Measurements from ENCODE around the gene NDOR1. TPM values are rescaled to one million over a fixed set of nuclear protein-coding genes. Genes with fewer than 3 reads are reported as not detected.

NDOR1 gene
- total RNA-seq, 1 experiment from 2014 or later, result 7.8 TPM

DNA sequence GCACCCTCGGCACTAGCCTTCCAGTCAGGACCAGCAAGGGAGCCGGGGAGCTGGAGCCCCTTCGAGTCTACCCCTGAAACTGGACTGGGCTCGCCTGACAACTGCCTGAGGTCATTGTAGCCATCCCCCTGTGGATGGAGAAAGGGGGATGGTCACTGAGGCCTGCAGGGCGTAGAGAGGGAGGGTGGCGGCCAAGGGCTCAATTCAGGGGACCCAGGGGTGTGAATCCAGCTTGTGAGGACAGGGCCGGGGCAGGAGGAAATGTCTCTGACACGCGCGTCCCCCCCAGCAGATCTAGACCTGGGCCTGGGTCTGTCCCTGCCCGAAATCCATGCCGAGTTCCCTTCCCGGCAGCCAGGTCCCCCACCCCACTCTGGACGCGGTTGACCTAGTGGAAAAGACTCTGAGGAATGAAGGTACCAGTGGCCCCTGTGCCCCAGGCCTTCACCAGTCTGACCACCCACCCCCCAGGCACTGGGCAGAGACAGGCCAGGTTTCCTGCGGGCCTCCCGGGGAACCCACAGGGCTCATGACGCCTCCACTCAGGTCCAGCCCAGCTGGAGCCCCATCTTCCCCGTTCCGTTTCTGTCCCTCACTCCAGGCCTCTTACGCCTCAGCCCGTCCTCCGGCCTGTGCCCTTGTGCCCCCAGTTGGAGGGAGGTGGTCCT lies 26.0 kb downstream of the NDOR1 start:
- Histone ChIP-seq H3K9me2 (replicated peaks; ENCODE audit: insufficient read depth, low read length) (no peaks in the 10 kb centered on the region), H3K4me2 (ENCODE audit: low read depth, low read length, poor library complexity, severe bottlenecking) (no peak overlapping the region), H3K79me2 (ENCODE audit: low read length) (no peaks in the 10 kb centered on the region), H3K9me3 (ENCODE audit: low read length) (no peaks in the 10 kb centered on the region), H3K9ac (ENCODE audit: low read length) (no peak overlapping the region), H3K36me3 (ENCODE audit: insufficient read depth, low read length) (no peaks in the 10 kb centered on the region), H3K4me1 (ENCODE audit: low read length) (peaks cover 25% of the 10 kb centered on the region), H4K20me1 (ENCODE audit: insufficient read depth, low read depth, low read length) (peaks cover 20% of the 10 kb centered on the region; the same call in 1 of the 2 replicates), H3K27me3 (ENCODE audit: low read length) (no peaks in the 10 kb centered on the region), H3K27ac (ENCODE audit: low read length) (no peak overlapping the region), H2AFZ (ENCODE audit: low read length) (no peak overlapping the region), H3K4me3 (ENCODE audit: low read length) (no peak overlapping the region)
- DNase-seq, result no peak

DNA sequence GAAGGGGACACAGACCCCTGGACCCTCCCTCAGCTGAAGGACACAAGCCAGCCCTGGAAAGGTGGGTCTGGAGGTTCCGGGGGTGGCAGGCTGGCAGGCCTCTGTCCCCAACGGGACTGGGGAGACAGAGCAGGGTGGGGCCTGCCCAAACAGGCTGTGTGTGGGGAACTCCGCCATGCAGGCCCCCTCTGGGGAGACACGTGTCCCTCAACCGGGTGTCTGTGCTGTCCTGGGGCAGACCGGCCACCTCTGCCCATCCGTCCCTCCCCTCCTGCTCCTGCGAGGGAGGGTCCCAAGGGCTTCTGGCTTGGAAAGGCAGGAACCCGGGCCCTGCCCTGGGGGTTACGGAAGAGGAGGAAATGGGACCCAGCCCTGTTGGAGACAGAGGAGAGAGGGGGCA lies 26.6 kb downstream of the NDOR1 start:
- no peaks in the 10 kb centered on the region for H3K79me2 ChIP-seq (ENCODE audit: low read length)
- no peak for DNase-seq
- peaks cover 20% of the 10 kb centered on the region; the same call in 1 of the 2 replicates for H4K20me1 ChIP-seq (ENCODE audit: insufficient read depth, low read depth, low read length)
- H3K27ac ChIP-seq (ENCODE audit: low read length), result no peak overlapping the region
- H3K9ac ChIP-seq (ENCODE audit: low read length), result no peak overlapping the region
- H3K4me1 ChIP-seq (ENCODE audit: low read length), result peaks cover 31% of the 10 kb centered on the region
- H3K9me2 ChIP-seq (replicated peaks; ENCODE audit: insufficient read depth, low read length), result no peaks in the 10 kb centered on the region
- H3K9me3 ChIP-seq (ENCODE audit: low read length), result no peaks in the 10 kb centered on the region
- H3K36me3 ChIP-seq (ENCODE audit: insufficient read depth, low read length), result no peaks in the 10 kb centered on the region
- no peak overlapping the region for H3K4me2 ChIP-seq (ENCODE audit: low read depth, low read length, poor library complexity, severe bottlenecking)
- no peaks in the 10 kb centered on the region for H3K27me3 ChIP-seq (ENCODE audit: low read length)
- H3K4me3 ChIP-seq (ENCODE audit: low read length), result no peak overlapping the region
- H2AFZ ChIP-seq (ENCODE audit: low read length), result no peak overlapping the region

DNA sequence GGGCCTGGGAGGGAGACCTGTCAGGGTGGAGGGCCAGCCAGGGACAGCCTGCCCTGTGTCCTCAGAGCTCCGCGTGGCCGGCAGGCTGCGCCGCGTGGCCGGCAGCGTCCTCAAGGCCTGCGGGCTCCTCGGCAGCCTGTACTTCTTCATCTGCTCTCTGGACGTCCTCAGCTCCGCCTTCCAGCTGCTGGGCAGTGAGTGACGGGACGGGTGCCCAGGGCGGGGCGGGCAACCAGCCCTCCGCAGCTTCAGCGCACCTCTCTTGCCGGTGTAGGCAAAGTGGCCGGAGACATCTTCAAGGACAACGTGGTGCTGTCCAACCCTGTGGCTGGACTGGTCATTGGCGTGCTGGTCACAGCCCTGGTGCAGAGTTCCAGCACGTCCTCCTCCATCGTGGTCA lies 27.0 kb downstream of the NDOR1 start:
- DNase-seq, result no peak
- no peak overlapping the region for H3K4me3 ChIP-seq (ENCODE audit: low read length)
- H3K27me3 ChIP-seq (ENCODE audit: low read length), result no peaks in the 10 kb centered on the region
- H3K36me3 ChIP-seq (ENCODE audit: insufficient read depth, low read length), result no peaks in the 10 kb centered on the region
- H2AFZ ChIP-seq (ENCODE audit: low read length), result no peak overlapping the region
- no peak overlapping the region for H3K27ac ChIP-seq (ENCODE audit: low read length)
- no peaks in the 10 kb centered on the region for H3K9me3 ChIP-seq (ENCODE audit: low read length)
- peaks cover 35% of the 10 kb centered on the region for H3K4me1 ChIP-seq (ENCODE audit: low read length)
- H3K9ac ChIP-seq (ENCODE audit: low read length), result no peak overlapping the region
- H4K20me1 ChIP-seq (ENCODE audit: insufficient read depth, low read depth, low read length), result peaks cover 22% of the 10 kb centered on the region; the same call in 1 of the 2 replicates
- no peaks in the 10 kb centered on the region for H3K9me2 ChIP-seq (replicated peaks; ENCODE audit: insufficient read depth, low read length)
- H3K4me2 ChIP-seq (ENCODE audit: low read depth, low read length, poor library complexity, severe bottlenecking), result no peak overlapping the region
- no peaks in the 10 kb centered on the region for H3K79me2 ChIP-seq (ENCODE audit: low read length)

DNA sequence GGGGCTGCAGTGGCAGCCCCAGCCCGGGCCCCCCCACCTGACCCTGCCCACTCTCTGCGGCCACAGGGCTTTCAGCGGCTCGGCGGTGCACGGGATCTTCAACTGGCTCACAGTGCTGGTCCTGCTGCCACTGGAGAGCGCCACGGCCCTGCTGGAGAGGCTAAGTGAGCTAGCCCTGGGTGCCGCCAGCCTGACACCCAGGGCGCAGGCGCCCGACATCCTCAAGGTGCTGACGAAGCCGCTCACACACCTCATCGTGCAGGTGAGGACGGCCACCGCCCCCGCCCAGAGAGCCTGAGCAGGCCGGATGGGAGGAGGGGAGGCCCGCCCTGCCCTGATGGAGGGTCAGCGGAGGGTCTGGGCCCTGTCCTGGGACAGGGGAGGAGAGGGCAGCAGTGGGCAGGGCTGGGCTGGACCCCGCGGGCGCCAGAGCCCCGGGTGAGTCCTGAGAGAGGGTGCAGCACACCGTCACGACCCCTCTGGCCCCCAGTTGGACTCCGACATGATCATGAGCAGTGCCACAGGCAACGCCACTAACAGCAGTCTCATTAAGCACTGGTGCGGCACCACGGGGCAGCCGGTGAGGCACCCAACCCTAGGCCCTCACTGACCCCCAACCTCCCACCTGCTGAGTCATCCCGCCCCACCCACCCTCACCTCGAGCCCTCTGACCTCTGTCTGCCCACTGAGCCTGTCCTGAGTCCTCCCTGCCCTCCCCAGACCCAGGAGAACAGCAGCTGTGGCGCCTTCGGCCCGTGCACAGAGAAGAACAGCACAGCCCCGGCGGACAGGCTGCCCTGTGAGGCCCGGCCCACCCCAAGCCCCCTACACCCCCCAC lies 27.9 kb downstream of the NDOR1 start:
- Histone ChIP-seq H3K36me3 (ENCODE audit: insufficient read depth, low read length) (no peaks in the 10 kb centered on the region), H3K27me3 (ENCODE audit: low read length) (no peaks in the 10 kb centered on the region), H3K9me3 (ENCODE audit: low read length) (no peaks in the 10 kb centered on the region), H3K4me2 (ENCODE audit: low read depth, low read length, poor library complexity, severe bottlenecking) (no peak overlapping the region), H3K4me3 (ENCODE audit: low read length) (no peak overlapping the region), H3K79me2 (ENCODE audit: low read length) (no peaks in the 10 kb centered on the region), H2AFZ (ENCODE audit: low read length) (no peak overlapping the region), H3K9ac (ENCODE audit: low read length) (no peak overlapping the region), H4K20me1 (ENCODE audit: insufficient read depth, low read depth, low read length) (peaks cover 30% of the 10 kb centered on the region; the same call in 1 of the 2 replicates), H3K27ac (ENCODE audit: low read length) (no peak overlapping the region), H3K9me2 (replicated peaks; ENCODE audit: insufficient read depth, low read length) (no peaks in the 10 kb centered on the region), H3K4me1 (ENCODE audit: low read length) (peaks cover 43% of the 10 kb centered on the region)
- DNase-seq, result no peak

DNA sequence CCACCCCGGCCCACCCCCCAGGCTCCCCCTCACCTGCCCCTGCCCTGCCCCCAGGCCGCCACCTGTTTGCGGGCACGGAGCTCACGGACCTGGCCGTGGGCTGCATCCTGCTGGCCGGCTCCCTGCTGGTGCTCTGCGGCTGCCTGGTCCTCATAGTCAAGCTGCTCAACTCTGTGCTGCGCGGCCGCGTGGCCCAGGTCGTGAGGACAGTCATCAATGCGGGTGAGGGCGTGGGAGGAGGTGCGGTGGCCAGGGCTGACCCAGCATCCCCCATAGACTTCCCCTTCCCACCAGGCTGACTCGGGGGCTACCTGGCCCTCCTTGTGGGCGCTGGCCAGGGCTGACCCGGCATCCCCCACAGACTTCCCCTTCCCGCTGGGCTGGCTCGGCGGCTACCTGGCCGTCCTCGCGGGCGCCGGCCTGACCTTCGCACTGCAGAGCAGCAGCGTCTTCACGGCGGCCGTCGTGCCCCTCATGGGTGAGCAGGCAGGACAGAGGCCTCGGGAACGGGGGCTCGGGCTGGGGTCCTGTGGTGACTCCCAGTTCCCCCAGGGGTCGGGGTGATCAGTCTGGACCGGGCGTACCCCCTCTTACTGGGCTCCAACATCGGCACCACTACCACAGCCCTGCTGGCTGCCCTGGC lies 28.7 kb downstream of the NDOR1 start:
- peaks cover 45% of the 10 kb centered on the region for H3K4me1 ChIP-seq (ENCODE audit: low read length)
- peaks cover 35% of the 10 kb centered on the region; the same call in 1 of the 2 replicates for H4K20me1 ChIP-seq (ENCODE audit: insufficient read depth, low read depth, low read length)
- no peaks in the 10 kb centered on the region for H3K79me2 ChIP-seq (ENCODE audit: low read length)
- no peaks in the 10 kb centered on the region for H3K9me3 ChIP-seq (ENCODE audit: low read length)
- H3K27me3 ChIP-seq (ENCODE audit: low read length), result no peaks in the 10 kb centered on the region
- peak overlapping the region; percentile 43 for H3K9ac ChIP-seq (ENCODE audit: low read length)
- peak overlapping the region; percentile 45; the same call in 1 of the 2 replicates for H3K4me3 ChIP-seq (ENCODE audit: low read length)
- H3K9me2 ChIP-seq (replicated peaks; ENCODE audit: insufficient read depth, low read length), result no peaks in the 10 kb centered on the region
- no peak overlapping the region for H3K27ac ChIP-seq (ENCODE audit: low read length)
- no peak overlapping the region for H2AFZ ChIP-seq (ENCODE audit: low read length)
- no peak for DNase-seq
- H3K4me2 ChIP-seq (ENCODE audit: low read depth, low read length, poor library complexity, severe bottlenecking), result peak overlapping the region; percentile 70
- H3K36me3 ChIP-seq (ENCODE audit: insufficient read depth, low read length), result no peaks in the 10 kb centered on the region

DNA sequence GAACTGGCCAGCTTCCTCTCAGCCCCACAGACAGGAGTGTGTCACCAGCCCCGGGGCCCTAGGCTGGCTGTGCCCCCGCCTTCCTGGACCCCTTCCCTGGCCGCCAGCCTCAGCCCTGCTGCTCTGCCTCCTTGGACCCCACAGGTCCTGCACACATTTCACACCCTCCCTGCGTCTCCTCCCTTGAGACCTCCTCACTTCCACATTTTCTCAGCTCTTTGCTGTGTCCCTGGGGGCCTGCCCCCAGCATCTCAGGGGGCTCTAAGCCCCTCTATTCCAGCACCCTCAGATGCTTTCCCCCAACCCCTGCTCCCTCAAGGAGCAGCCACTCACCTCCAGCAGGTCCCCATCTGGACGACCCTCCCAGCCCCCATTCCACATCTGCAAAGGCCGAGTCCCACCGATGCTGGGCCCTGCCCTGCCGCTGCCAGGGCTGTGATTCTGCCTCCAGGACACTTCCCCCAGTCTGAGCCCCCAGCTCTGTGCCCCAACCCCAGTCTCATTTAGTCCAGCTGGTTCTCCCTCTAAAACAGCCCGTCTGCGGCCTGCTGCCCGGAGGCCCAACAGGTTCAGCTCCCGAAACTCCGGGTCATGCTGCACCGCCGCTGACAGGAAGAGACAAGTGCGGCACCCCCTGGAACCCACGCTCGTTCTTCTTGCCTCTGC lies 29.4 kb downstream of the NDOR1 start:
- no peaks in the 10 kb centered on the region for H3K9me2 ChIP-seq (replicated peaks; ENCODE audit: insufficient read depth, low read length)
- no peak overlapping the region for H2AFZ ChIP-seq (ENCODE audit: low read length)
- H3K27ac ChIP-seq (ENCODE audit: low read length), result no peak overlapping the region
- peak overlapping the region; percentile 43 for H3K9ac ChIP-seq (ENCODE audit: low read length)
- peaks cover 49% of the 10 kb centered on the region for H3K4me1 ChIP-seq (ENCODE audit: low read length)
- H3K4me2 ChIP-seq (ENCODE audit: low read depth, low read length, poor library complexity, severe bottlenecking), result peak overlapping the region; percentile 70
- H4K20me1 ChIP-seq (ENCODE audit: insufficient read depth, low read depth, low read length), result peaks cover 35% of the 10 kb centered on the region; the same call in 1 of the 2 replicates
- H3K4me3 ChIP-seq (ENCODE audit: low read length), result peak overlapping the region; percentile 45
- no peaks in the 10 kb centered on the region for H3K9me3 ChIP-seq (ENCODE audit: low read length)
- no peaks in the 10 kb centered on the region for H3K27me3 ChIP-seq (ENCODE audit: low read length)
- no peaks in the 10 kb centered on the region for H3K36me3 ChIP-seq (ENCODE audit: insufficient read depth, low read length)
- DNase-seq, result peak; percentile 85
- no peaks in the 10 kb centered on the region for H3K79me2 ChIP-seq (ENCODE audit: low read length)

DNA sequence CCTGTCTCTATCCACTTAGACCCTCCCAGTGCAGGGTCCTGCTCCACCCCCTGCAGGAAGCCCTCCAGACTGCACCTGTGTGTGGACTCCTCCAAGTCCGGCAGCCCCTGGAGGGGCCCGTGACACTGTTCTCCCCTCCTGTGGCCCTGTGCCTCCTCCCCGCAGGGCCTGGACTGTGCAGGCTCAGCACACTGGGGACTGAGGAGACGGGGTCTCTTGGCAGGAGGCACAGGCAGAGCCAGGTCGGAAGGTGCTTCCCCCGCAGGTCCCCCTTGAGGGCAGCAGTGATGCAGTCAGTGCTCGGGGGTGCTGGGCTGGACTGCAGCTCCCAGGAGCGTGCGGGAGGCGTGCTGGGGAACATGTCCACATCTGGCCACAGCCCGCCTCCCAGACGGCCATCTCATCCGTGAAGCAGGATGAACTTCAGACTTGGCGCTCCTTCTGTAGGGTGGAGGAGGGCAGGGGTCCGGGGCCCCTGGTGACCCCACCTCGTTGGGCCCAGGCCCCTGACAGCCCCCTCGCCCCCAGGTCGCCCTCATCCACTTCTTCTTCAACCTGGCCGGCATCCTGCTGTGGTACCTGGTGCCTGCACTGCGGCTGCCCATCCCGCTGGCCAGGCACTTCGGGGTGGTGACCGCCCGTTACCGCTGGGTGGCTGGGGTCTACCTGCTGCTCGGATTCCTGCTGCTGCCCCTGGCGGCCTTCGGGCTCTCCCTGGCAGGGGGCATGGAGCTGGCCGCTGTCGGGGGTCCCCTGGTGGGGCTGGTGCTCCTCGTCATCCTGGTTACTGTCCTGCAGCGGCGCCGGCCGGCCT lies 30.1 kb downstream of the NDOR1 start:
- Histone ChIP-seq H3K27ac (ENCODE audit: low read length) (no peak overlapping the region), H3K4me3 (ENCODE audit: low read length) (peak overlapping the region; percentile 45; the same call in 1 of the 2 replicates), H3K4me1 (ENCODE audit: low read length) (peaks cover 54% of the 10 kb centered on the region), H3K9ac (ENCODE audit: low read length) (peak overlapping the region; percentile 43), H3K9me2 (replicated peaks; ENCODE audit: insufficient read depth, low read length) (no peaks in the 10 kb centered on the region), H4K20me1 (ENCODE audit: insufficient read depth, low read depth, low read length) (peaks cover 35% of the 10 kb centered on the region; the same call in 1 of the 2 replicates), H3K27me3 (ENCODE audit: low read length) (no peaks in the 10 kb centered on the region), H3K9me3 (ENCODE audit: low read length) (no peaks in the 10 kb centered on the region), H3K4me2 (ENCODE audit: low read depth, low read length, poor library complexity, severe bottlenecking) (peak overlapping the region; percentile 70), H3K36me3 (ENCODE audit: insufficient read depth, low read length) (no peaks in the 10 kb centered on the region), H2AFZ (ENCODE audit: low read length) (no peak overlapping the region), H3K79me2 (ENCODE audit: low read length) (no peaks in the 10 kb centered on the region)
- no peak for DNase-seq

All from Karpas-422 (cell line).